ENCODE results near the gene ZNF629.
A peak's percentile ranks its signal among the peaks of the same experiment; 100 is the strongest.

Gene ZNF629

GRCh38 chr16:30766206-30766932 lies 20.6 kb downstream of the ZNF629 start:
- DNase-seq: no peak

DNA sequence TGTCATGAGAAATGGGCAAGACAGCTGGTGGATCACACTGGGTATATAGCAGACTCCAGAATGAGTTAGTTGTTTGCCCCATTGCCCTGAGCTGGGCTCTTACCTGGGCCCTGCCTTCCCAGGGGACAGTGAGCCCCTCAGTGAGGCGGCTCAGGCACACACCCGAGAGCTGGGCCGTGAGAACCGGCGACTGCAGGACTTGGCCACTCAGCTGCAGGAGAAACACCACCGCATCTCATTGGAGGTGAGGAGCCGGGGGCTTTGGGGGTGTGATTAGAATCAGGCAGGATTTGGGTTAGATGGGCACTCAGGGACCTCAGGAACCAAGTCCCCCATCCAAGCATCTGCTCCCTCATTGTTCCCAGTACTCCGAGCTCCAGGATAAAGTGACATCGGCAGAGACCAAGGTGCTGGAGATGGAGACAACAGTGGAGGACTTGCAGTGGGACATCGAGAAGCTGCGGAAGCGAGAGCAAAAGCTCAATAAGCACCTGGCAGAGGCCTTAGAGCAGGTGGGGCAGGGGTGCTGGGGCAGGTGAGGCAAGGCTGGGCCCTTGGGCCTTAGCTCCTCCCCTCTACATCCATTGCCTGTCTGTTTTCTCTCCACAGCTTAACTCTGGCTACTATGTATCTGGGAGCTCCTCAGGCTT lies 22.1 kb downstream of the ZNF629 start:
- no peak for DNase-seq

GRCh38 chr16:30764086-30764485 lies 22.9 kb downstream of the ZNF629 start:
- DNase-seq: no peak

DNA sequence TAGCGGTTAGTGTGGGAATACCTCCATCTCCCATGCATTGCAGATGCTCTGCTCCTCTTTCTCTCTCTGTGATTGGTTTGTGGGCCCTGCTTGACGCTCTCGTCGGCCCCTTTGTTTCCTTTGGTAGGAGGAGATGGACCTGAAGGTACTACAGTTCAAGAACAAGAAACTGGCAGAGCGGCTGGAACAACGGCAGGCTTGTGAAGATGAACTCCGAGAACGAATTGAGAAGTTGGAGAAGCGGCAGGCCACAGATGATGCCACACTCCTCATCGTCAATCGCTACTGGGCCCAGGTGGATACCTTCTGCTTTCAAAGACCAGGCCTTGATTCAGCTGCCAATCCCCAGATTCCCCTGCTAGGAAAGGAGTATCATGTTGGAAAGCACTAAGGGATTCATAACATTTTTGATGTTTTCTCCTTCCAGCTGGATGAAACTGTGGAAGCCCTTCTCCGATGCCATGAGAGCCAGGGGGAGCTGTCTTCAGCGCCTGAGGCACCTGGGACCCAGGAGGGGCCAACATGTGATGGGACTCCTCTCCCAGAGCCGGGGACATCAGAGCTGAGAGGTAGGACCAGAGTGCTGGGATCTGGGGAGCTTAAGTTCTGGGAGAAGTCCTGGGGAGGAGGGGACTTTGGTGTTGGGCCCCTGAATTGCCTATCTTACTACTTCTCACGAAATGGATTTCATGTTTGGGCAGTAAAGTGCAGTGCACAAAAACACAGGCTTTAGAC lies 23.8 kb downstream of the ZNF629 start:
- DNase-seq: no peak

DNA sequence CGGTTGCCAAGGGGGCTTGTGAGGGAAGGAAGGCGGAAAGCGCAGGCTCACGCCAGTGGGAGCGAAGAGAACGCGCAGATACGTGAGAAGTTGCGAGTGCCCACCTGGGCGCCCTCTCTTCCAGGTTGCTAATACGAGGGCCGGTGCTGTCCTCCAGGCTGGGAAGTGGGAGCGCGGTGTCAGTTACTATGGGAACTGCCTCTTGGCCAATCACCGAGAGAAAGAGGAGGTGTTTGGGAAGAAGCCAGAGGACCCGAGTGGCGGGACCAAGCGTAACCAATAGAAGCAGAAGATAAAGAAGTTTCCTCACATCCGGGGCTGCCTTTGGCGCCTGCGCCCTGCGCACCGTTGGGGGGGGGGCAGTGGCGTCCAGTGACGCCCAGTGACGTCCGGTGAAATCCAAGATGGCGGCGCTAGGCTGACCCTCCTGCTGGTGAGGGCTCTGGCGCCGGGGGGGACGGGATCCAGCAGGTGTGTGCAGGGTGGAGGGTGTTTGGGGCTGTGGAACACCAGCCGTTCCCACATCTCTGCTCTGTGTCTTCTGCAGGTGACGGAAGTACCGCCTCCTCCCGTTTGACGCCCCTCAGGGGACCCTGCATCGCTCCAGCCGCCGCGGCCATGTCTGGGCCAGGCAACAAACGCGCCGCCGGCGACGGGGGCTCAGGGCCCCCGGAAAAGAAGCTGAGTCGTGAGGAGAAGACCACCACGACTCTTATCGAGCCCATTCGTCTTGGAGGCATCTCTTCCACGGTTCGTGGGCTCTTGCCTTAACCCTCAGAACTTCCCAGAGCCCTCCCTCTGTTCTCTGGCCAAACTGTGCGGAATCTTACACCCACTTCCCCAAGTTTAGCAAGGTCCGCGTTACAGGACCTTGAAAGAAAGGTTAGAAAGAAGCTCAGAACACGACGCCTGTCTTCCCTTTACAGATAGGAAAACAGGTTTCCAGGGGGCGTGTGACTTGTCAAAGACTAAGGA lies 24.8 kb downstream of the ZNF629 start, which contains the start of the genes CFAP119 and RNF40:
Gene CFAP119 (minus strand): TSS at position 135 of the 975 bp plus-strand sequence. CDS start 314 bp downstream, outside the sequence.
Gene RNF40 (plus strand): TSS at position 395 of the 975 bp plus-strand sequence. CDS start 224 bp downstream, at position 619.
- peak; percentile 73 to 82 for DNase-seq

- no peak for DNase-seq
These were observed 25.5 kb downstream of the ZNF629 start for GRCh38 chr16:30761427-30761927.

DNA sequence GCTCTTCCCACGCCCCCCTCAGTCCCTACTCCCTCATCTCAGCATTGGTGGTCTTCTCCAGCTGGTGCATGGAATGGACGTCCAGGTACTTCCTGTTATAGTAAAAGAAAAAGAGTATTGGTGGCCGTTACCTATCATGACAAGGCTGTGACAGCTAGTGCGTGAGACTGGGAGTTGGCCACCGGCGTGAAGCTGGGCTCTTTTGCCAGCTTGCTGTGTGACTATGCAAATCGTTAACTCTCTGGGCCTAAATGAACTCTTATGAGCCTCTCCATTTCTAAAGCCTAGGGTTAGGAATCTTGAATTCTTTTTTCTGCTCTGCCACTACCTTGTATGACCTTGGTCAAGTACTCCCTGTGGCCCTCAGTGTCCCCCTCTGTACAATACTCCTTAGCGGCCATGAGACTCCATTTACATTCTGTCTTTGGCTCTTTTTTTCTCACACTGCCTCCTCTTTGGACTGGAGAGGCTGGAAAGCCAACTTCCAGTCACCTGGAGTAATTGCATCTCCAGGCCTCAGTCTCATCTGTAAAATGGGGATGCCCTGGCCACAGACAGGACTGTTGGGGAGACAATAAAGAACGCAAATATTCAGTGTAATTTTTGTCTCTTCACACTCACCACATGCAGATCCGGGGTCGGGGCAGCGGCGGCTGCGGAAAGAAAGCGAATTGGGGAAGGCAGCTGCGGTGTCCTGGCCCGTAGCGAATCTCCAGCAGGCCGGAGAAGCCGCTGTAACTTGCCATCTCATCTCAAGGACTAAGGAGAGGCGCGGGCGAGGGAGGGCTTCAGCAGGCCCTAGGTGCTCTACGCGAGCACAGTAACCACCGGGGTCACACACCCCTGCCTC lies 26.2 kb downstream of the ZNF629 start:
- DNase-seq: no peak

GRCh38 chr16:30760001-30760559 lies 26.9 kb downstream of the ZNF629 start:
- DNase-seq: no peak

DNA sequence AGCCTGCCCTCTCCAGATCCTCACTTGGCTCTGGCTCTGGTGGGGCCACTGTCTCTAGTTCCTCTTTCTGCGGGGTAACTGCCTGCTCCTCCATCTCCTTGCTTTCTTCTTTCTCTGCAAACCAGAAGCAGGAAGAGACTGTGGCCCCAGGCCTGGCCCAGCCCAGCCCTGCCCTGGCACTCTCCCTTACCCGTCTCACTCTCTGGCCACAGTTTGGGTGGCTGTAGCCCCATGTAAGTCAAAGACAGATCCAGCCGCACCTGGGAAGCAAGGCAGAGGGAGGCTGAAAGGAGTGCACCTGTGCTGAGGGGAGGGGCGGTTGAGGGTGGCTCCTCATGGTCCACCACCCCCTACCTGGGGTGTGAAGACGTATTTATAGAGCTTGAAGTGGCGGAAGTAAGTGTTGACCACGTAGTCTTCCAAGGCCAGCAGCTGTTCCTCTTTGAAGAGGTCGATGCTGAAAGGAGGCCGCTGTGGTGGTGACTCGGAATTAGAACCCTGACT lies 28.0 kb downstream of the ZNF629 start:
- no peak for DNase-seq

- DNase-seq: no peak
These were observed 29.7 kb downstream of the ZNF629 start for GRCh38 chr16:30757316-30757715.

GRCh38 chr16:30756781-30757100 lies 30.3 kb downstream of the ZNF629 start:
- DNase-seq: no peak

GRCh38 chr16:30755955-30756780 lies 30.8 kb downstream of the ZNF629 start:
- no peak for DNase-seq

- no peak for DNase-seq
These were observed 33.4 kb downstream of the ZNF629 start for GRCh38 chr16:30753596-30753995.

DNA sequence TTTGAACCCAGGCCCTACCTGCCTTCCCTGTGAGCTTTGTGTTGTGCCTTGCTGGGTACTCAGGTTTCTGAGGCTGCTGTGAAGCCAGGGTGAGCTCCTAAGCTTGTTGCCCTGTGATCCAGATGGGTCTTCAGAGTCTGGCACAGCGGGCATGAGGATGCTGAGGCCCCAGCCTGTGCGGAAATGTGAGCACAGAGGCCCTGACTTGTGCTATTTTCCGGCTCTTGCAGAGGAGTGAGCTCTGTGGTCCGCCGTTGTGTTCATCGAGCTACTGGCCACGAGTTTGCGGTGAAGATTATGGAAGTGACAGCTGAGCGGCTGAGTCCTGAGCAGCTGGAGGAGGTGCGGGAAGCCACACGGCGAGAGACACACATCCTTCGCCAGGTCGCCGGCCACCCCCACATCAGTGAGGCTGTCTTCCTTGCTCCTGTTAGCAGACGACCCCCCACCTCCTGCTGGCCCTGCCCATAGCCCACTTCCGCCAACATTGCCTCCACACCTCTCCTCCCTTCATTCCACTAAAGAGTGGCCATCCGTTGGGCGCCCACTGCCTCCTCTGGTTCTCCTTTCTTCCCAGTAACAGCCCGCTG lies 36.0 kb downstream of the ZNF629 start:
- no peak for DNase-seq

DNA sequence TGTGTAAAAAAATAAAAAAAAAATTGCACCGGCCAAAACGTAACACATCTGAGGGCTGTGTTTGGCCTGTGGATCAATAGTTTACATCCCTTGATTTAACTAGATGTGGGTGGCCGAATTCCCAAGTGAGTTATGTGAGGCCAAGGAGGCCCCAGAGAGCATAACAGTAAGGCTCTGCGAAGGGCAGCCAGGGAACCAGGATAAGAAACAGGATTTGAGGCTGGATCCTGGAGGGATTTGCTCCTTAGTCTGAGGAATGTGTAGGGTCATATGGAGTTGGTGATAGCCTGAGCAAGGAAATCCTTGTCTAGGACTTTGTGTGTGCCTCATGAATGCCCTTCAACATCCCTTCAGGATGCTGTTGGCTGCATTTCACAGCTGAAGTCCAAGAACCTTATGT lies 36.8 kb downstream of the ZNF629 start:
- DNase-seq: no peak

DNA sequence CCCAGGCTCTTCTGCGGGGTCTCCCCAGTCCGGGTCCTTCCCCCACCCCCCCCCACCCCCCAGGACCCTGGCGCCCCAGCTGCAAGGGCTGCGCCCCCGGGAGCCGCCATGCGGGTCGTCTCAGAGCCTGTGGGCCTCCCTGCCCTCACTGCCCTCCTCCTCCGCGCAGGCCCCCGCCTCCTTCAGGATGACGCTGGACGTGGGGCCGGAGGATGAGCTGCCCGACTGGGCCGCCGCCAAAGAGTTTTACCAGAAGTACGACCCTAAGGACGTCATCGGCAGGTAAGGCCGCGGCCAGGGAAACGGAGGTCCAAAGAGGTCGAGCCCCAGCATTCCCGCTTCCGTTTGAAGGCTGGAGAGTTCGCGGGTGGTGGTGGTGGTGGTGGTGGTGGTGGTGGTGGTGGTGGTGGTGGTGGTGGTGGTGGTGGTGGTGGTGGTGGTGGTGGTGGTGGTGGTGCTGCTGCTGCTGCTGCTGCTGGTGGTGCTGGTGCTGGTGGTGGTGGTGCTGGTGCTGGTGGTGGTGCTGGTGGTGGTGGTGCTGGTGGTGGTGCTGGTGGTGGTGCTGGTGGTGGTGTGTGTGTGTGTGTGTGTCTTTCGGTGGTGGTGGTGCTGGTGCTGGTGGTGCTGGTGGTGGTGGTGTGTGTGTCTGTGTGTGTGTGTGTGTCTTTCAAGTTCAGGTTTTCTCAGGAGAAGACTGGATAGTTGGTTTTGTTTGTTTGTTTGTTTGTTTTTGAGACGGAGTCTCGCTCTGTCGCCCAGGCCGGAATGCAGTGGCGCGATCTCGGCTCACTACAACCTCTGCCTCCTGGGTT lies 38.2 kb downstream of the ZNF629 start:
- no peak for DNase-seq

- DNase-seq: peak; percentile 83 to 90
These were observed 39.0 kb downstream of the ZNF629 start, which contains the start of gene PHKG2 for GRCh38 chr16:30747799-30748633. PHKG2 (plus strand) TSS chr16:30748425; CDS start chr16:30748821, 396 bp downstream.
